ENCODE data around the gene GRIA1.

GRCh38 chr5:153835891-153836515, 345.5 kb downstream of the GRIA1 start:
- TF ChIP-seq CTCF (IDR thresholded peaks at IDR 0.05) (no peak), TCF7L2 (IDR thresholded peaks at IDR 0.05; ENCODE audit: low read depth, low read length) (no peak), REST (IDR thresholded peaks at IDR 0.05; ENCODE audit: insufficient read depth in 1 of 2, low read depth in 2 of 2, low read length in 1 of 2) (no peak), POLR2AphosphoS5 (IDR thresholded peaks at IDR 0.05; ENCODE audit: low read depth, low read length) (no peak)
